ENCODE results near the gene INPP5K.

The INPP5K gene

GRCh38 chr17:1512351-1512750 is 4.1 kb downstream of the INPP5K start:
- no peak overlapping the region for H3K27ac ChIP-seq (ENCODE audit: low read length)
- H3K9me2 ChIP-seq (replicated peaks; ENCODE audit: insufficient read depth, low read length): no peaks in the 10 kb centered on the region
- H3K27me3 ChIP-seq (replicated peaks; ENCODE audit: insufficient read depth, low read length): no peaks in the 10 kb centered on the region
- H4K20me1 ChIP-seq (ENCODE audit: insufficient read depth, low read length): no peaks in the 10 kb centered on the region
- no peaks in the 10 kb centered on the region for H3K36me3 ChIP-seq (replicated peaks; ENCODE audit: insufficient read depth, low read length)
- no peak overlapping the region for H2AFZ ChIP-seq (ENCODE audit: low read length)
- H3K4me1 ChIP-seq (ENCODE audit: low read length): peaks cover 6% of the 10 kb centered on the region
- H3K79me2 ChIP-seq (ENCODE audit: low read length): peaks cover 27% of the 10 kb centered on the region
- DNase-seq: no peak
- no peak overlapping the region for H3K9ac ChIP-seq (ENCODE audit: low read length)
- no peaks in the 10 kb centered on the region for H3K9me3 ChIP-seq (replicated peaks; ENCODE audit: insufficient read depth, low read length)
- H3K4me2 ChIP-seq (ENCODE audit: low read depth, low read length): no peak overlapping the region
- peaks cover 8% of the 10 kb centered on the region; the same call in 1 of the 2 replicates for H3F3A ChIP-seq (ENCODE audit: insufficient read depth, low read length)
- H3K4me3 ChIP-seq (ENCODE audit: low read length): no peak overlapping the region
- no peak for TF ChIP-seq EZH2 (optimal IDR thresholded peaks at IDR 0.05; ENCODE audit: low read depth, low read length)
- TF ChIP-seq CTCF (IDR thresholded peaks at IDR 0.05; ENCODE audit: low read length): no peak
- TF ChIP-seq EZH2phosphoT487 (IDR thresholded peaks at IDR 0.05; ENCODE audit: low read length): no peak

GRCh38 chr17:1511756-1512321 is 4.6 kb downstream of the INPP5K start:
- Histone ChIP-seq H3K36me3 (replicated peaks; ENCODE audit: insufficient read depth, low read length) (no peaks in the 10 kb centered on the region), H3K9me2 (replicated peaks; ENCODE audit: insufficient read depth, low read length) (no peaks in the 10 kb centered on the region), H3K4me1 (ENCODE audit: low read length) (peaks cover 6% of the 10 kb centered on the region), H2AFZ (ENCODE audit: low read length) (no peak overlapping the region), H3K9ac (ENCODE audit: low read length) (no peak overlapping the region), H3K27ac (ENCODE audit: low read length) (no peak overlapping the region), H3K4me3 (ENCODE audit: low read length) (no peak overlapping the region), H3K79me2 (ENCODE audit: low read length) (peaks cover 23% of the 10 kb centered on the region), H3K4me2 (ENCODE audit: low read depth, low read length) (no peak overlapping the region), H4K20me1 (ENCODE audit: insufficient read depth, low read length) (no peaks in the 10 kb centered on the region), H3K27me3 (replicated peaks; ENCODE audit: insufficient read depth, low read length) (no peaks in the 10 kb centered on the region), H3K9me3 (replicated peaks; ENCODE audit: insufficient read depth, low read length) (no peaks in the 10 kb centered on the region), H3F3A (ENCODE audit: insufficient read depth, low read length) (peaks cover 8% of the 10 kb centered on the region; the same call in 1 of the 2 replicates)
- TF ChIP-seq EZH2phosphoT487 (IDR thresholded peaks at IDR 0.05; ENCODE audit: low read length) (no peak), CTCF (IDR thresholded peaks at IDR 0.05; ENCODE audit: low read length) (no peak), EZH2 (optimal IDR thresholded peaks at IDR 0.05; ENCODE audit: low read depth, low read length) (no peak)
- no peak for DNase-seq

GRCh38 chr17:1511290-1511689 is 5.1 kb downstream of the INPP5K start:
- Histone ChIP-seq H3K27me3 (replicated peaks; ENCODE audit: insufficient read depth, low read length) (no peaks in the 10 kb centered on the region), H4K20me1 (ENCODE audit: insufficient read depth, low read length) (no peaks in the 10 kb centered on the region), H3K4me3 (ENCODE audit: low read length) (no peak overlapping the region), H3K79me2 (ENCODE audit: low read length) (peaks cover 22% of the 10 kb centered on the region), H3F3A (ENCODE audit: insufficient read depth, low read length) (peaks cover 7% of the 10 kb centered on the region; the same call in 1 of the 2 replicates), H3K36me3 (replicated peaks; ENCODE audit: insufficient read depth, low read length) (no peaks in the 10 kb centered on the region), H3K27ac (ENCODE audit: low read length) (no peak overlapping the region), H3K4me2 (ENCODE audit: low read depth, low read length) (no peak overlapping the region), H3K4me1 (ENCODE audit: low read length) (peaks cover 6% of the 10 kb centered on the region), H2AFZ (ENCODE audit: low read length) (no peak overlapping the region), H3K9ac (ENCODE audit: low read length) (no peak overlapping the region), H3K9me3 (replicated peaks; ENCODE audit: insufficient read depth, low read length) (no peaks in the 10 kb centered on the region), H3K9me2 (replicated peaks; ENCODE audit: insufficient read depth, low read length) (no peaks in the 10 kb centered on the region)
- no peak for DNase-seq
- TF ChIP-seq EZH2phosphoT487 (IDR thresholded peaks at IDR 0.05; ENCODE audit: low read length): no peak
- no peak for TF ChIP-seq EZH2 (optimal IDR thresholded peaks at IDR 0.05; ENCODE audit: low read depth, low read length)
- no peak for TF ChIP-seq CTCF (IDR thresholded peaks at IDR 0.05; ENCODE audit: low read length)

All from MM.1S (cell line).